SU-DHL-6 (cell line): ENCODE results near the gene ALDH9A1.

Experiments
- CTCF ChIP-seq: fragments of 200-600 bp; sonication (generic); IDR thresholded peaks from one replicate; pipeline ENCODE4 v1.5.1; 2017; ENCODE audit warnings: antibody characterized with exemption, mild to moderate bottlenecking, low read length, moderate library complexity; ENCODE audit not compliant: insufficient read depth, poor library complexity, severe bottlenecking
- EZH2phosphoT487 ChIP-seq: fragments of 200-600 bp; sonication (generic), shearing (Covaris generic); conservative IDR thresholded peaks from 2 replicates; pipeline ENCODE4 v1.6.1; 2018; ENCODE audit warnings: mild to moderate bottlenecking, antibody characterized with exemption, low read length, moderate library complexity, mixed read lengths

- TF ChIP-seq EZH2phosphoT487 (no peak), CTCF (no peak)
Observed at GRCh38 chr1:165734906-165735305, 36.5 kb upstream of the ALDH9A1 start.
